HG03521 (cell line): ENCODE data around the gene ARF3.

ENCODE experiments used
- ATAC-seq: cut with Tn5 transposase; IDR thresholded peaks from one replicate; pipeline ENCODE4 v1.9.1; 2021; ENCODE audit warnings: mild to moderate bottlenecking, moderate library complexity; ENCODE audit not compliant: unreplicated experiment

Gene ARF3

GRCh38 chr12:48982397-48983080, 25.3 kb upstream of the ARF3 start:
- ATAC-seq, result no peak

- ATAC-seq, result no peak
Observed at GRCh38 chr12:48981757-48982157, 24.5 kb upstream of the ARF3 start.

DNA sequence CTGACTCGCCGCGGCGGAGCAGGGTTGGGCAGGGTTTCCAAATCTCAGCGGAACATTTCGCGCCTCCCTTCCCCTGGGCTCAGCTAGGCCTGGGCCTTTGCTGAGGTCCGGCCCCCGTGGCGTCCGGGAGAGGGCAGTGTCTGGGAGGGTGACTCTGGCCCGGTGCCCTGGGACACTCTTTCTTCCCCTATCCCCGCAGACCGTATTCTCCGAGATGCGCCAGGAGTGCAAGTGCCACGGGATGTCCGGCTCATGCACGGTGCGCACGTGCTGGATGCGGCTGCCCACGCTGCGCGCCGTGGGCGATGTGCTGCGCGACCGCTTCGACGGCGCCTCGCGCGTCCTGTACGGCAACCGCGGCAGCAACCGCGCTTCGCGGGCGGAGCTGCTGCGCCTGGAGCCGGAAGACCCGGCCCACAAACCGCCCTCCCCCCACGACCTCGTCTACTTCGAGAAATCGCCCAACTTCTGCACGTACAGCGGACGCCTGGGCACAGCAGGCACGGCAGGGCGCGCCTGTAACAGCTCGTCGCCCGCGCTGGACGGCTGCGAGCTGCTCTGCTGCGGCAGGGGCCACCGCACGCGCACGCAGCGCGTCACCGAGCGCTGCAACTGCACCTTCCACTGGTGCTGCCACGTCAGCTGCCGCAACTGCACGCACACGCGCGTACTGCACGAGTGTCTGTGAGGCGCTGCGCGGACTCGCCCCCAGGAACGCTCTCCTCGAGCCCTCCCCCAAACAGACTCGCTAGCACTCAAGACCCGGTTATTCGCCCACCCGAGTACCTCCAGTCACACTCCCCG, 23.9 kb upstream of the ARF3 start:
- ATAC-seq, result no peak

GRCh38 chr12:48980389-48980952, 23.2 kb upstream of the ARF3 start:
- no peak for ATAC-seq

DNA sequence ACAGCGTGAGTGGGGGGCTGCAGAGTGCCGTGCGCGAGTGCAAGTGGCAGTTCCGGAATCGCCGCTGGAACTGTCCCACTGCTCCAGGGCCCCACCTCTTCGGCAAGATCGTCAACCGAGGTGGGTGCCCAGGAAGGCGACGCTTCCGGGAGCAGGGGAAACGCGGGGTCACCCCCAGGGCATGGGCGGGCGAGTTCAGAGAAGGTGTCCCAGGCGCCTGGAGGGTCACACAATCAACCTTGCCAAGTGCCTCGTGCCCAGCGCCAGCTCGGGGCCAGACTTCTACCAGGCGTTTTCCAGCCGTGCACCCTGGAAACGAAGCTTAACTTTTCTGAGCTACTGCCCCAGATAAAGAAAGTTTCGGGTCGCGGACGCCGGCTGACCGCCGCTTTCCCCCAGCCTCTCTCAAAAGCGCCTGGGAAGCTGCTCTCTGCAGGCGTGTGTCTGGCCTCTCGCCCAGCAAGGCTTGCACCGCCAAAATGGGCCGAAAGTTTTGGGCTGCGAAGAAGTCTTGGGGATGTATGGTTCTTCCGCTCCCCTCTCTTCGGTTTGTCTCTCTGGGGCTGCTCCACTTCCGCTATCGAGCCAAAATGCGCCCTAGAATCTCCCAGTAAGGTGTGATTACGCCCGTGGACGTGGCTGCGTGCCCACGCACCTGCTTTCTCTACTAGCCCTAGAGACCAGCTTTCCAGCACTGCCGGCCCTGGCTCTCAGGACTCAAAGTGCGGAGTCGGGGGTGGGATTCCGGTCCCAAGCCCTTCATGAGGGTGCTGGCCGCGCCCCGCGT, 22.5 kb upstream of the ARF3 start:
- no peak for ATAC-seq

GRCh38 chr12:48978741-48979601, 21.7 kb upstream of the ARF3 start:
- no peak for ATAC-seq

DNA sequence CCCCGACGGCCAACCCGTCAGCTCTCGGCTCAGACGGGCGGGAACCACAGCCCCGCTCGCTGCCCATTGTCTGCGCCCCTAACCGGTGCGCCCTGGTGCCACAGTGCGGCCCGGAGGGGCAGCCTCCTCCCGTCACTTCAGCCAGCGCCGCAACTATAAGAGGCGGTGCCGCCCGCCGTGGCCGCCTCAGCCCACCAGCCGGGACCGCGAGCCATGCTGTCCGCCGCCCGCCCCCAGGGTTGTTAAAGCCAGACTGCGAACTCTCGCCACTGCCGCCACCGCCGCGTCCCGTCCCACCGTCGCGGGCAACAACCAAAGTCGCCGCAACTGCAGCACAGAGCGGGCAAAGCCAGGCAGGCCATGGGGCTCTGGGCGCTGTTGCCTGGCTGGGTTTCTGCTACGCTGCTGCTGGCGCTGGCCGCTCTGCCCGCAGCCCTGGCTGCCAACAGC, 21.0 kb upstream of the ARF3 start, which contains the start of gene WNT1:
Gene WNT1, plus strand, starts transcription at position 32 of the 450 bp plus-strand sequence. Its CDS starts 329 bp downstream, at position 361.
- peak; percentile 16 for ATAC-seq

DNA sequence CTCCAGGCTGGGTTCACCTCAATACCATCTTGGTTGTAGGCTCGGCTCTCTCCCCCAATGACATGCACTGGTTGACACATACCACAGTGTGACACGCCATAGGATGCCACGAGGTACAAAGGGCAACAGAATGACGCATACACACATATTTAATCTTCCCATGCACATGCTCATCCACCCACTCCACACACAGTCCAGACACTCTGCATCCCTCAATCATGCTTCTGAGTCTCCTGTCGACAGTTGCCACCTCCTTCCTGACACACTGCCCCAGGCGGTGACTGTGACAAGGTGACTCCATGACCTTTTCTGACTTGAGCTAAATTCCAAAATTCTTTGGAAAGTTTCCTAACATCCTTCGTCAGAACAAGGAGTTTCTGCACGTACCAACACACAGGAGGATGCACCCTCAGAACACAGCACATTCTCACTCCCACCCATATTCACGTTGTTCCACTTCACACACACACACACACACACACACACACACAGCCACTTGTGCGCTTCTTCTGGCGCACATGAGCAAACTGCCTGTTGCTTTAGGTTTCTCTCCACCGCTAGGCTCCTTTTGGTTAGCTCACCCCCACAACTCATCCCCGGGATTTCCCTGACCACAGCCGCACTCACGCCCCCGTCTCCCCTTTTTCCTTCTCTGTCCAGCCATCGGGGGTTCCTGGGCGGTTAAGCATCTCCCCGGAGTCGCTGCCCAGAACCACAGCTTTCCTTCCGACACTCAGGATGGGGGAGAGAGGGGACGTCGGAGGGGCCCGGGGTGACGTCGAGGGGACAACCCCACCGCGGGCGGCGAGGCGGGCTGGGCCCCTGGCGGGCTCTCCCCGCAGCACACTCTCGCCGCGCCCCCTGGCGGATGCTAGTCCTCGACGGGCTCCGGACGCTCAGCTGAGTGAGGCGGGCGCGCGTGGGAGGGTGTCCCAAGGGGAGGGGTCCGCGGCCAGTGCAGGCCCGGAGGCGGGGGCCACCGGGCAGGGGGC, 20.3 kb upstream of the ARF3 start:
- peak; percentile 43 for ATAC-seq

DNA sequence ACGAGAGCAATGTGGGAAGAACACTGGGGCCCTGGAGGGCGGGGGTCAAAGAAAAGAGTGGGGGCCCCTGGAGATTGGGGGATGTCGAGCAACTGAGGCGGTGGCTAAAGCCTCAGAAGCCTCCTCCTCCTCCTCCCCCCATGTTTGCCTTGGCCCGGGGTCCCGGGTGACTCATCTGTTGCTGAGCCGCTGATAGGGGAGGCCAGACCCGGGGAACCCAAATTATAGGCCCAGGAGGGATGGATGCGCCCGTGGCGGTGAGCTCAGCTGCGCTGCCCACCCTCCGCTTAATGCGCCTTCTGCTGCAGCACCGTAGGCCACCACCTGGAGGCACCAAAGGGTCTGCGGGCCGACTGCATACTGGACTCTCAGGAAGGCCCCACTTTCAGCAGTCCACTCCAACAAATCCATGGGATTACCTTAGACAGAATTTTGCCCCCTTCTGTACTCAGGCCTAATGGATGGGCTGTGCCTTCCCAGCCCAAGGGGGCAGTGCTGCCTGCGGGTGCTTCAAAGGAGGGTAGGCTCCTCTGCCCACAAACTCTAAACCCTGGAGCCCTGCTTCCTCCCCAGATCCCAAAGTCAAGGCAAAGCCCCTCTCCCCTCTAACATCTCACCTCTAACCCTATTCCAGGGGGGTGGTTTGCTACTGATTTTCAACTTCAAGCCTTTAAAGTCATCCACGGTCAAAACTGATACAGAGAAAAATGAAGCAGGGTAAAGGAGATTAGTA, 16.8 kb upstream of the ARF3 start:
- ATAC-seq, result no peak

DNA sequence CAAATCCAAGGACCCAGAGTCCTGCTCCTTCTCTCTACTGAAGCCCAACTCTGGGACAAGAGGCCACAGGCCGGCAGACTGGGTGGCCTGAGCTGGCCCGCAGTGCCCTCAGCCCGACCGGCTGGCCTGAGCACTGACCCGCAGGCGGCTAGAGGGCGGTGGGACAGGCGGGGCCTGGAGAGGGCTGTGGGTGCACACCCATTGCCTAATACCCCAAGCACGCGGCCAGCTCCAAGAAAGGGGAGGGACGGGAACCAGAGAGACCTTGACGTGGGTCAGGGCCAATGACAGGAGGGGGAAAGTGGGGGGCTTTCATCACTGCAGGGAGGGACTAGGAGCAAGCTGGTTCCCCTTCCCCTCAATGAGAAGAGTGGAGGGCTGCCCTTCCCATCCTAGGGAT, 16.2 kb upstream of the ARF3 start:
- no peak for ATAC-seq

- ATAC-seq, result no peak
Observed at GRCh38 chr12:48972952-48973483, 15.7 kb upstream of the ARF3 start.

- ATAC-seq, result no peak
Observed at GRCh38 chr12:48972213-48972951, 15.1 kb upstream of the ARF3 start.

- ATAC-seq, result no peak
Observed at GRCh38 chr12:48970702-48971334, 13.5 kb upstream of the ARF3 start.

DNA sequence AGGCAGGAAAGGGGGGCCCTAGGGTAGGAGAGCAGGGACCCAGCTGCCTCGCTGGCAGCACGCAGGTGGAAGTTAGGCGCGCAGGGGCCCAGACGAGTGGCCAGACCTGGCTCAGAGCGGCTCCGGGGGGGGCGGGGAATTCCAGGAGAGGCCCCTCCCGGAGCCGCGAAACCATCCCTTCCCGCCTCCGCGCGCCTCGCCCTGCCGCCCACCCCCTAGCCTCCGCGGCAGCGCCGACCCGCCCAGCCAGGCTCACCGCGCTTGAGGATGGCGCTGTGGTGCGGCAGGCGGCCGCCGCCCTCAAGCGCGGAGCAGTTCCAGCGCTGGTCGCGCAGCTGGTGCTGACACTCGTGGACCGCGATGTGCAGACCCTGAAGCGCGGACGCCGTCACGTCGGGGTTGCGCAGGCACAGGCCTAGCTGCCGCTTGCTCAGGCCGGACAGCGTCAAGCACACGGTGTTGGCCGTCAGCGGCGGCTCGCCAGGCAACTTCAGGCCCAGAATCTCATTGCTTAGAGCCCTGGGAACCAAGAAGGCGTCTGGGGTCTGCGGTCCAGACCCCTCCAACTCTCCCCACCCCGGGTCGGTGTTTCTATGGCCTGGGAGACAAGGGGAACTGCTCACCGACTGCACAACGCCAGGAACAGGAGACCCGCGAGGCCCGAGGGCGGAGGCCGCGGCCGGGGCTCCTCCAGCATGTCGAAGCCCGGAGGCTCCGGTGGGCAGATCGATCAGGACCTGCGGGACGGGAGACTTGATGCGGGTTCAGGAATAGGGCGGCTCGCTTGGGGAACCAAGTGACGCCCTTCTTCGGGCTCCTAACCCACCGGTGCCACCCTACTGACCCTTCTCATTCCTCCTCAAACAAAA, 12.8 kb upstream of the ARF3 start:
- ATAC-seq, result no peak

- no peak for ATAC-seq
Observed at GRCh38 chr12:48969160-48969771, 12.0 kb upstream of the ARF3 start.
